22Rv1 (cell line): ENCODE data around the gene RAB17.

Experiments
- H3K27ac ChIP-seq: fragments of 450-650 bp; 2 replicates; pipeline ENCODE4 v1.5.1; 2017
- ZFX ChIP-seq: fragments of 450-650 bp; IDR thresholded peaks from 2 replicates; pipeline ENCODE4 v1.6.1; 2017; ENCODE audit warnings: antibody characterized with exemption, borderline replicate concordance
- TF ChIP-seq, protein P1 (sequence below): fragments of 450-650 bp; IDR thresholded peaks from 2 replicates; pipeline ENCODE4 v1.5.1; 2017; ENCODE audit warnings: mild to moderate bottlenecking

Gene RAB17

GRCh38 chr2:237633061-237633561, 42.6 kb upstream of the RAB17 start:
- H3K27ac ChIP-seq = no peak overlapping the region
- TF ChIP-seq, protein P1, sequence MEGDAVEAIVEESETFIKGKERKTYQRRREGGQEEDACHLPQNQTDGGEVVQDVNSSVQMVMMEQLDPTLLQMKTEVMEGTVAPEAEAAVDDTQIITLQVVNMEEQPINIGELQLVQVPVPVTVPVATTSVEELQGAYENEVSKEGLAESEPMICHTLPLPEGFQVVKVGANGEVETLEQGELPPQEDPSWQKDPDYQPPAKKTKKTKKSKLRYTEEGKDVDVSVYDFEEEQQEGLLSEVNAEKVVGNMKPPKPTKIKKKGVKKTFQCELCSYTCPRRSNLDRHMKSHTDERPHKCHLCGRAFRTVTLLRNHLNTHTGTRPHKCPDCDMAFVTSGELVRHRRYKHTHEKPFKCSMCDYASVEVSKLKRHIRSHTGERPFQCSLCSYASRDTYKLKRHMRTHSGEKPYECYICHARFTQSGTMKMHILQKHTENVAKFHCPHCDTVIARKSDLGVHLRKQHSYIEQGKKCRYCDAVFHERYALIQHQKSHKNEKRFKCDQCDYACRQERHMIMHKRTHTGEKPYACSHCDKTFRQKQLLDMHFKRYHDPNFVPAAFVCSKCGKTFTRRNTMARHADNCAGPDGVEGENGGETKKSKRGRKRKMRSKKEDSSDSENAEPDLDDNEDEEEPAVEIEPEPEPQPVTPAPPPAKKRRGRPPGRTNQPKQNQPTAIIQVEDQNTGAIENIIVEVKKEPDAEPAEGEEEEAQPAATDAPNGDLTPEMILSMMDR = no peak
- TF ChIP-seq ZFX = no peak

DNA sequence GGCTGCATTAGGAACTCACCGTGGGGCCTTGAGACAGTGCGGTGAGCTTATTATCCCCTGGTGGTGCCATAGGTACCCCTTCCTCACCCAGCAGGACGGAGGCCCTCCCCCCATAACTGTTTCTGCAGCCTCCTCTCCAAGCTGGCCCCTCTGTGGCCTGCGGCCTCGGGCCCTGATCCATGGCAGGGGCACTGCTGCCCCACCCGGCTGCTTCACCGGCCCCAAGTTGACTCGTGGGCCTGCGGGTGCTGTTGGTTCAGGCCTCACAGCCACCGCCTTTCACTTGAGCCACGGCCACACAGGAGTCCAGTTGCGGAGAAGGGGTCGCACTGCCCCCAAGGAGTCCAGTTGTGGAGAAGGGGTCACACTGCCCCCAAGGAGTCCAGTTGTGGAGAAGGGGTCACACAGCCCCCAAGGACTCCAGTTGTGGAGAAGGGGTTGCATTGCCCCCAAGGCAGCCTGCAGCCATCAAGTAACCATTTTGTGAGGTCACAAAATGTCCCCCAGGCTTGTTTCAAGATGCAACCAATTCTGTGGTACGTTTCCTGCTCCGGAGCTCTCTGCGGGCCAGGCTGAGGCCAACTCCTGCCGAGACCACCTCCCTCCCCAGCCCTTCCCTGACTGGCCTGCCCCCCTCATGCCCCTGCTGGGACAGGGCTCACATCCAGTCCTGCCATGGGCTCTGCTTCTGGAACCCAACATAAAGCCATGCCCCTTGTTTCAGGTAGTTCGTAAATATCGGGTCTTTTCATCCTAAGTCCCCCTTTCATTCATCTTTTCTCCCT, 41.5 kb upstream of the RAB17 start:
- no peak overlapping the region for H3K27ac ChIP-seq
- TF ChIP-seq, protein P1 = no peak
- no peak for TF ChIP-seq ZFX

DNA sequence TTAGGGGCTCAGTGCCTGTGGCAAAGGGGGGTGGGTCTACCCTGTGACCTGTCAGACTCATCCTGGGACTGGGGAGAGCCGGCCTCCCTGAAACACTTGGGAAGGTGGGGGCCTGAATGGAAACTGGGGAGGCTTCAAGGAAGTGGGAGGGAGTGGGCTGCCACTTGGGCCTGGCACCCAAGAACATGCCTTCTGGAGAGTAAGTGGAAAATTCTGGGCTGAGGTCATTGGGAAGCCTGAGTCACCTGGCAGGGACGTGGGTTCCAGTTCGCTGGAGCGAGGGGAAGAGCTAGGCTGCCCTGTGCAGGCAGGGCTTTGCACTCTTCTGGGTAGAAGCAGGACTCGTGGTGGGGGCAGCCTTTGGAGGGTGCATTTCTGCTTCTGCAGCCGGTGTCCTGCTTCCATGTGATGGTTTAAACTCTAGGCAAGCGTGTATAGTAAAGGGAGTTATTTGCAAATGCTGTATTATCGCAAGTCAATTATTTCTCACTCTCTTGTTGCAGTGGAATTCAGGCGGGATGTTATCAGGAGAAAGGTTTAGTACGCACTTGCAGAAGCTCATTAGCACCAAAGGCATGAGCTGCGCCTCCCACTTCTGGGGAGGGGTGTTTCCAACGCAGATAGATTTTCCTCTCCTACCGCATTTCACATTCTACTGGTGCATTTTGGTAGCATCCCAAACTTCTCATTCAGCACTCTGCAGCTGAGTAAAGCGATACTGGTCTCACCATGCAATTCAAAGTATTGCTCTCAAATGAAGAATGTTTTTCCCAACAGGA, 40.7 kb upstream of the RAB17 start:
- no peak overlapping the region for H3K27ac ChIP-seq
- TF ChIP-seq, protein P1 = no peak
- no peak for TF ChIP-seq ZFX

DNA sequence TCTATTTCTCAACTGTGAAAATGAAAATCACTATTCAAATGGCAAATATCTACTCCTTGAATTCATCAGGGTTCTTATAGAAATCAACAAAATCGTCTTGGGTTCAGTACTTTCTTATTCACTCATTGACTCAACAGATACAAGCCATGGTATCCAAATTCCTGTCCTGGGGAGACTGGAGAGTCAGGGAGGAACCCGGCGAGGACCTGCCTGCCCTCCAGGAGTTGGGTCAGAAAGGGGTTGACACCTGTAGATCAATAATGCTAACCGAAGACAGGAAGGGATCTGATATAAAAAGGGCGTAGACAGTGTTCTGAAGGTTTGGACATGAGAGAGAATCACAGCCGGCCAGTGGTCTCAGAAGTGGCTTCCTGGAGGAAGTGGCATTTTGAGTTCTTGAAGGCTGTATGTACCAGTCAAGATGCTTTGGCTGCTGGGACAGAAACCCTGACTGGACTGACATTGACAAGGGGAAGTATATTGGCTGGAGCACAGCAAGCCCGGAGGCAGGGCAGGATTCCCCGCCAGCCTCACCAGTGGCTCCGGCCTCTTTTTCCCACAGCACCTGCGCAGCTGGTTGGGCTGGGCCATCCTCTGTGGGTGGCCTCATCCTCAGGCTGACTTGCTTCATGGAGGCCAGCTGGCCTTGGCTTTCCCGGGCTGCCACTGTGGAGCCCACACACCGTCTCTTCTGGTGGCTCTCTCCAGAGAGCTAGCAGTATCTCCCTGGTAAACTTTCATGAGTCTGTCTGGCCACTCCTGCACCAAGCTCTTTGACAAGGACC, 39.9 kb upstream of the RAB17 start:
- TF ChIP-seq, protein P1 = no peak
- no peak for TF ChIP-seq ZFX

GRCh38 chr2:237629739-237630138, 39.2 kb upstream of the RAB17 start:
- TF ChIP-seq, protein P1 = no peak
- no peak for TF ChIP-seq ZFX
- H3K27ac ChIP-seq = no peak overlapping the region

More for the DNA sequence above, 39.9 kb upstream of the RAB17 start:
- H3K27ac ChIP-seq = no peak overlapping the region

GRCh38 chr2:237629188-237629534, 38.6 kb upstream of the RAB17 start:
- TF ChIP-seq ZFX = no peak
- no peak overlapping the region for H3K27ac ChIP-seq
